Forelimb muscle (tissue), 1 donor: ENCODE data around the gene C5. TPM values are rescaled to one million over a fixed set of nuclear protein-coding genes. Genes with fewer than 3 reads are reported as not detected.

Experiments
- DNase-seq: peaks from one replicate; pipeline ENCODE4 v3.0.0-alpha.2; 2013; ENCODE audit warnings: low read depth
- polyA plus RNA-seq: library from polyadenylated mRNA; unstranded; fragments of 120-200 nt; gene quantifications from one replicate; pipeline ENCODE4 v1.2.1, GENCODE V29; 2013; ENCODE audit not compliant: insufficient read length

C5 gene
- polyA plus RNA-seq, 1 donor = 6.8 TPM

GRCh38 chr9:120942186-120943001, 107.7 kb downstream of the C5 start:
- DNase-seq = no peak

- no peak for DNase-seq
These were observed 108.9 kb downstream of the C5 start for GRCh38 chr9:120941046-120941770.

GRCh38 chr9:120940573-120940972, 109.5 kb downstream of the C5 start:
- no peak for DNase-seq

- DNase-seq = no peak
These were observed 111.2 kb downstream of the C5 start for GRCh38 chr9:120938851-120939250.

- no peak for DNase-seq
These were observed 112.5 kb downstream of the C5 start for GRCh38 chr9:120937596-120937995.

- no peak for DNase-seq
These were observed 112.9 kb downstream of the C5 start for GRCh38 chr9:120937127-120937526.

- no peak for DNase-seq
These were observed 113.3 kb downstream of the C5 start for GRCh38 chr9:120936764-120937122.

- peak; percentile 90 for DNase-seq
These were observed 113.9 kb downstream of the C5 start for GRCh38 chr9:120936011-120936763.

GRCh38 chr9:120935383-120935857, 114.7 kb downstream of the C5 start:
- no peak for DNase-seq

GRCh38 chr9:120934281-120934680, 115.8 kb downstream of the C5 start:
- no peak for DNase-seq

- no peak for DNase-seq
These were observed 116.6 kb downstream of the C5 start for GRCh38 chr9:120933310-120934055.

- no peak for DNase-seq
These were observed 117.8 kb downstream of the C5 start for GRCh38 chr9:120932086-120932823.

- DNase-seq = no peak
These were observed 118.6 kb downstream of the C5 start for GRCh38 chr9:120931231-120932085.

GRCh38 chr9:120929229-120929791, 120.8 kb downstream of the C5 start:
- no peak for DNase-seq

GRCh38 chr9:120928483-120929228, 121.4 kb downstream of the C5 start:
- no peak for DNase-seq

GRCh38 chr9:120928015-120928482, 122.0 kb downstream of the C5 start:
- no peak for DNase-seq

- DNase-seq = no peak
These were observed 122.6 kb downstream of the C5 start for GRCh38 chr9:120927269-120928014.

GRCh38 chr9:120926397-120926928, 123.6 kb downstream of the C5 start, which contains the start of gene TRAF1:
Gene TRAF1 (minus strand): TSS chr9:120926796. CDS start chr9:120926075, 721 bp downstream.
- DNase-seq = no peak
